ENCODE data around the gene ACVRL1. TPM values are rescaled to one million over a fixed set of nuclear protein-coding genes. Genes with fewer than 3 reads are reported as not detected.

The ACVRL1 gene
- total RNA-seq, 1 donor from 2014 or later, result 2.0 TPM

DNA sequence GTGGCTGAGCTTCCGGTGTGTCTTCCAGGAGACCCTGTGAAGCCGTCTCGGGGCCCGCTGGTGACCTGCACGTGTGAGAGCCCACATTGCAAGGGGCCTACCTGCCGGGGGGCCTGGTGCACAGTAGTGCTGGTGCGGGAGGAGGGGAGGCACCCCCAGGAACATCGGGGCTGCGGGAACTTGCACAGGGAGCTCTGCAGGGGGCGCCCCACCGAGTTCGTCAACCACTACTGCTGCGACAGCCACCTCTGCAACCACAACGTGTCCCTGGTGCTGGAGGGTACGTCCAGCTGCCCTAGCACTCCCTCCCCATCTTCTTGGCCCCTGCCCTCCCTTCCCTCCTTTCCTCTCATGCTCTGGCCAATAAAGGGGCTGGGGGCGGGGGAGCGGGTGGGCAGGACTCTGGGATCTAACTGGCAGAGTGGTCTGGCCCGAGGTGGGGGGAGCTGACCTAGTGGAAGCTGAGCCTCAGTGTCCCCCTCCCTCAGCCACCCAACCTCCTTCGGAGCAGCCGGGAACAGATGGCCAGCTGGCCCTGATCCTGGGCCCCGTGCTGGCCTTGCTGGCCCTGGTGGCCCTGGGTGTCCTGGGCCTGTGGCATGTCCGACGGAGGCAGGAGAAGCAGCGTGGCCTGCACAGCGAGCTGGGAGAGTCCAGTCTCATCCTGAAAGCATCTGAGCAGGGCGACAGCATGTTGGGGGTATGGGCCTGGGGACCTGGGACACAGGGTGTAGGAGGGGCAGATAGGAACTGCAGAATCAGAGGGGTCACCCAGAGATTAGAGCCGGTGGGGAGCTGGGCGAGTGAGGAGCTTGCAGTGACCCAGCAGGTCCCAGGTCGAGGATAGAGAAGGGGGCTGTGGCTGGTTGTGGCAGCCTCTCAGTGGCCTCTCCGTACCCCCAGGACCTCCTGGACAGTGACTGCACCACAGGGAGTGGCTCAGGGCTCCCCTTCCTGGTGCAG, 6.0 kb downstream of the ACVRL1 start:
- Histone ChIP-seq H4K20me1 (ENCODE audit: low read depth) (no peaks in the 10 kb centered on the region), H3K79me2 (ENCODE audit: low read depth) (no peaks in the 10 kb centered on the region), H3K4me1 (peaks cover 9% of the 10 kb centered on the region), H3K9me3 (ENCODE audit: low read depth) (no peaks in the 10 kb centered on the region), H3K27me3 (peaks cover 26% of the 10 kb centered on the region), H3K27ac (no peak overlapping the region), H3K4me2 (no peak overlapping the region), H3F3A (ENCODE audit: low read depth) (no peaks in the 10 kb centered on the region), H3K4me3 (no peak overlapping the region), H3K9ac (no peak overlapping the region), H2AFZ (replicated peaks) (no peak overlapping the region), H3K36me3 (no peaks in the 10 kb centered on the region)
- TF ChIP-seq, protein P1, sequence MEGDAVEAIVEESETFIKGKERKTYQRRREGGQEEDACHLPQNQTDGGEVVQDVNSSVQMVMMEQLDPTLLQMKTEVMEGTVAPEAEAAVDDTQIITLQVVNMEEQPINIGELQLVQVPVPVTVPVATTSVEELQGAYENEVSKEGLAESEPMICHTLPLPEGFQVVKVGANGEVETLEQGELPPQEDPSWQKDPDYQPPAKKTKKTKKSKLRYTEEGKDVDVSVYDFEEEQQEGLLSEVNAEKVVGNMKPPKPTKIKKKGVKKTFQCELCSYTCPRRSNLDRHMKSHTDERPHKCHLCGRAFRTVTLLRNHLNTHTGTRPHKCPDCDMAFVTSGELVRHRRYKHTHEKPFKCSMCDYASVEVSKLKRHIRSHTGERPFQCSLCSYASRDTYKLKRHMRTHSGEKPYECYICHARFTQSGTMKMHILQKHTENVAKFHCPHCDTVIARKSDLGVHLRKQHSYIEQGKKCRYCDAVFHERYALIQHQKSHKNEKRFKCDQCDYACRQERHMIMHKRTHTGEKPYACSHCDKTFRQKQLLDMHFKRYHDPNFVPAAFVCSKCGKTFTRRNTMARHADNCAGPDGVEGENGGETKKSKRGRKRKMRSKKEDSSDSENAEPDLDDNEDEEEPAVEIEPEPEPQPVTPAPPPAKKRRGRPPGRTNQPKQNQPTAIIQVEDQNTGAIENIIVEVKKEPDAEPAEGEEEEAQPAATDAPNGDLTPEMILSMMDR (IDR thresholded peaks at IDR 0.05), result peak; percentile 44
- TF ChIP-seq EZH2 (IDR thresholded peaks at IDR 0.05), result no peak
- Mint-ChIP-seq H3K27me3 (ENCODE audit: insufficient read depth, low read depth) (peaks cover 11% of the 10 kb centered on the region), H3K27ac (peak overlapping the region; percentile 76), H3K4me3 (peak overlapping the region; percentile 48), H3K36me3 (no peaks in the 10 kb centered on the region), H3K9me3 (no peaks in the 10 kb centered on the region), H3K4me1 (peaks cover 41% of the 10 kb centered on the region)
- no peak for DNase-seq (ENCODE audit: low spot score)

DNA sequence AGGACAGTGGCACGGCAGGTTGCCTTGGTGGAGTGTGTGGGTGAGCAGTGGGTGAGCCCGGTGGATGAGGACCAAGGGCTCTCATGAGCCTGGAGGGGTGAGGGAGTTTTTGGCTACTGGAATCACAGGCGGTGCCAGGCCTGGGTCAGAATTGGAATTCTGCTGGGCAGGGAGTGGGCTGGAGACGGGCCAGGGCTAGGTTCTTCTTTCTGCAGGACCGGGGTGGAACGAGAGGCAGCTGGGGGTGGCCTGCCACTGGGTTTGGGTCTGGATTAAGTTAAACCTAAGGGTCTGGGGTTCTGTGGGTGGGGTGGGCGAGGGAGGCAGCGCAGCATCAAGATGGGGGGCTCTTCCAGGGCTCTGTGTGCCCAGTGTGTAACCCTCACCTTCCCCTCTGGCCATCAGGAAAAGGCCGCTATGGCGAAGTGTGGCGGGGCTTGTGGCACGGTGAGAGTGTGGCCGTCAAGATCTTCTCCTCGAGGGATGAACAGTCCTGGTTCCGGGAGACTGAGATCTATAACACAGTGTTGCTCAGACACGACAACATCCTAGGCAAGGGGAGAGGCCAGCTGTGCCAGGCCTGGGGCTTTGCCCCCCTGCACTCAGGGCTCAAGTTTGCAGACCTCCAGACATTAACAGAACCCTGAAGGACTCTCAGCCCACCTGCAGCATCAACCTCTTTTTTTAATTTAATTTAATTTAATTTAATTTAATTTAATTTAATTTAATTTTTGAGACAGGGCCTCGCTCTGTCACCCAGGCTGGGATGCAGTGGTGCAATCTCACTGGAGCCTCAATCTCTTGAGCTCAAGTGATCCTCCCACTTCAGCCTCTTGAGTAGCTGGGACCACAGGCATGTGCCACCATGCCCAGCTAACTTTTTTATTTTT, 7.0 kb downstream of the ACVRL1 start:
- Mint-ChIP-seq H3K4me3 (peak overlapping the region; percentile 48), H3K4me1 (peaks cover 41% of the 10 kb centered on the region), H3K27ac (no peak overlapping the region), H3K27me3 (ENCODE audit: insufficient read depth, low read depth) (peaks cover 8% of the 10 kb centered on the region), H3K36me3 (no peaks in the 10 kb centered on the region), H3K9me3 (no peaks in the 10 kb centered on the region)
- H3K4me3 ChIP-seq, result no peak overlapping the region
- H3K27me3 ChIP-seq, result peaks cover 17% of the 10 kb centered on the region
- H4K20me1 ChIP-seq (ENCODE audit: low read depth), result no peaks in the 10 kb centered on the region
- H3K79me2 ChIP-seq (ENCODE audit: low read depth), result no peaks in the 10 kb centered on the region
- no peaks in the 10 kb centered on the region for H3F3A ChIP-seq (ENCODE audit: low read depth)
- DNase-seq (ENCODE audit: low spot score), result no peak
- TF ChIP-seq EZH2 (IDR thresholded peaks at IDR 0.05) (no peak), EZH2phosphoT487 (IDR thresholded peaks at IDR 0.05) (no peak)
- TF ChIP-seq, protein P1 (IDR thresholded peaks at IDR 0.05), result no peak
- H3K9me3 ChIP-seq (ENCODE audit: low read depth), result no peaks in the 10 kb centered on the region
- no peaks in the 10 kb centered on the region for H3K36me3 ChIP-seq
- no peak overlapping the region for H2AFZ ChIP-seq (replicated peaks)
- H3K27ac ChIP-seq, result no peak overlapping the region
- peaks cover 9% of the 10 kb centered on the region for H3K4me1 ChIP-seq
- no peak overlapping the region for H3K9ac ChIP-seq
- no peak overlapping the region for H3K4me2 ChIP-seq

DNA sequence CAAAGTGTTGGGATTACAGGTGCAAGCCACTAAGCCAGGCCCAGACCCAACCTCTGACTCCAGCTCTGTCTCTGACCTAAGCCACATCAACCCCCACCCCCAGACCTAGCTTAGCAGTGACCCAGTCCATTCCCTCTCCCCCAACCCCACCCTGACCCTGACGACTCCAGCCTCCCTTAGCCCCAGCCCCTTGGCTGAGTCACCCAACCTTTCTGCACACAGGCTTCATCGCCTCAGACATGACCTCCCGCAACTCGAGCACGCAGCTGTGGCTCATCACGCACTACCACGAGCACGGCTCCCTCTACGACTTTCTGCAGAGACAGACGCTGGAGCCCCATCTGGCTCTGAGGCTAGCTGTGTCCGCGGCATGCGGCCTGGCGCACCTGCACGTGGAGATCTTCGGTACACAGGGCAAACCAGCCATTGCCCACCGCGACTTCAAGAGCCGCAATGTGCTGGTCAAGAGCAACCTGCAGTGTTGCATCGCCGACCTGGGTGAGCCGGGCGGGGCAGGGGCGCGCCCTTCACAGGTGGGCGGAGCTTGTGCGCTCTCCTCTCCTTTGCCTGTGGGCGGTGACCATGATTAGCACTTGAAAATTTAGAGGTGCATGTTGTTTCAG, 7.8 kb downstream of the ACVRL1 start:
- Histone ChIP-seq H3K27me3 (peaks cover 10% of the 10 kb centered on the region), H3K9ac (no peak overlapping the region), H3F3A (ENCODE audit: low read depth) (no peaks in the 10 kb centered on the region), H3K4me3 (no peak overlapping the region), H3K4me2 (no peak overlapping the region), H4K20me1 (ENCODE audit: low read depth) (no peaks in the 10 kb centered on the region), H3K4me1 (peaks cover 9% of the 10 kb centered on the region), H3K79me2 (ENCODE audit: low read depth) (no peaks in the 10 kb centered on the region), H2AFZ (replicated peaks) (no peak overlapping the region), H3K27ac (no peak overlapping the region), H3K36me3 (no peaks in the 10 kb centered on the region), H3K9me3 (ENCODE audit: low read depth) (no peaks in the 10 kb centered on the region)
- H3K36me3 Mint-ChIP-seq, result no peaks in the 10 kb centered on the region
- H3K4me3 Mint-ChIP-seq, result no peak overlapping the region
- no peak for TF ChIP-seq EZH2 (IDR thresholded peaks at IDR 0.05)
- TF ChIP-seq, protein P1 (IDR thresholded peaks at IDR 0.05), result no peak
- no peak for TF ChIP-seq EZH2phosphoT487 (IDR thresholded peaks at IDR 0.05)
- H3K9me3 Mint-ChIP-seq, result no peaks in the 10 kb centered on the region
- H3K4me1 Mint-ChIP-seq, result peaks cover 33% of the 10 kb centered on the region
- no peak for DNase-seq (ENCODE audit: low spot score)
- peaks cover 8% of the 10 kb centered on the region for H3K27me3 Mint-ChIP-seq (ENCODE audit: insufficient read depth, low read depth)
- H3K27ac Mint-ChIP-seq, result no peak overlapping the region

All from neural progenitor cell (in vitro differentiated cells).